ENCODE results near the gene PRDX1. TPM values are rescaled to one million over a fixed set of nuclear protein-coding genes. Genes with fewer than 3 reads are reported as not detected.

The PRDX1 gene
- total and polyA plus RNA-seq, 2 of the 4 experiments (the other 2 are of a cell fraction), result 612 to 883 TPM

DNA sequence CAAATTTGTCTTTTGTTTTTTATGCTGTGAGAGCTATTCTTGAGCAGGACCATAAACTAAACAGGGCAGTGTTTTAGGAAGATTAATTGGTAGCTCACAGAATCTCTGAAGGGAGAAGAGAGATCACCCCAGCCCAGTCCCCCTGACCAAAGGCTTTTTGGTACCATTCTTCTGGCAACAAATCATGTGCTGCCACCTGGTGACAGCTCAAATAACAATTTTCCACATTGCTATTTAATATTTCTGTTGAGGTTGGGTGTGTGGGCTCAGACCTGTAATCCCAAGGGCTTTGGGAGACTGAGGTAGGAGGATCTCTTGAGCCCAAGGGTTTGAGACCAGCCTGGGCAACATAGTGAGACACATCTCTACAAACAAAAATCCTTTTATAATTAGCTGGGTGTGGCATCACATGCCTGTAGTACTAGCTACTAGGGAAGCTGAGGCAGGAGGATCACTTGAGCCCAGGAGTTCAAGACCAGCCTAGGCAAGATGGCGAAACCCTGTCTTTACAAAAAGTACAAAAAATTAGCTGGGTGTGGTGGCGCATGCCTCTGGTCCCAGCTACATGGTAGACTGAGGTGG is 28.5 kb downstream of the PRDX1 start:
- Histone ChIP-seq H4K5ac (ENCODE audit: low read depth, low read length) (no peak overlapping the region), H3K18ac (ENCODE audit: low read depth, low read length) (no peak overlapping the region), H2BK15ac (ENCODE audit: low read depth, low read length) (no peak overlapping the region), H2AFZ (replicated peaks; ENCODE audit: low read length, poor library complexity) (no peak overlapping the region), H2BK120ac (ENCODE audit: low read depth, low read length) (no peak overlapping the region), H3K4me3 (ENCODE audit: insufficient read depth, low read depth, low read length) (no peak overlapping the region), H4K8ac (ENCODE audit: low read depth in 2 of 2, low read length in 2 of 2) (no peak overlapping the region), H3K9me3 (ENCODE audit: control insufficient read depth, insufficient read depth, low read length) (no peaks in the 10 kb centered on the region), H2BK20ac (ENCODE audit: low read depth, low read length) (no peak overlapping the region), H3K9me1 (ENCODE audit: insufficient read depth, low read length) (no peaks in the 10 kb centered on the region), H3K79me1 (ENCODE audit: low read depth in 1 of 2, low read length in 2 of 2) (no peaks in the 10 kb centered on the region), H3K27ac (ENCODE audit: insufficient read depth, low read length) (no peak overlapping the region), H4K20me1 (ENCODE audit: insufficient read depth, low read length) (no peaks in the 10 kb centered on the region), H3K27me3 (ENCODE audit: control insufficient read depth, insufficient read depth, low read length) (no peaks in the 10 kb centered on the region), H3K36me3 (ENCODE audit: control insufficient read depth, insufficient read depth, low read length) (no peaks in the 10 kb centered on the region), H2AK5ac (ENCODE audit: low read depth, low read length) (no peak overlapping the region), H3K14ac (replicated peaks; ENCODE audit: low read depth, low read length) (no peak overlapping the region), H2AK9ac (replicated peaks; ENCODE audit: low read depth, low read length, poor library complexity) (no peak overlapping the region), H4K91ac (ENCODE audit: insufficient read depth, low read depth, low read length) (no peak overlapping the region), H3K4ac (ENCODE audit: low read depth, low read length) (no peak overlapping the region), H3K4me2 (ENCODE audit: low read depth, low read length) (no peak overlapping the region), H3K23ac (ENCODE audit: low read depth, low read length) (no peak overlapping the region), H3K9ac (ENCODE audit: low read depth, low read length) (no peak overlapping the region), H3K56ac (ENCODE audit: extremely low read depth, insufficient read depth, low read length) (no peak overlapping the region), H2BK5ac (ENCODE audit: low read depth, low read length, poor library complexity, severe bottlenecking) (no peak overlapping the region), H3K4me1 (ENCODE audit: control insufficient read depth, insufficient read depth, low read length) (no peaks in the 10 kb centered on the region)
- dilution Hi-C loops (cut with HindIII; ENCODE audit: low sequenced_read_pairs, unreplicated experiment), result no loop called here
- ChIA-PET CTCF (interaction anchor here (0.6 to 4.5 kb wide), 7 partner anchors 12 to 479 kb away, joined by 3 to 95 read pairs (median 3); partner anchors contain the start of gene AKR1A1), POLR2A (ENCODE audit: unreplicated experiment) (interaction anchor here (1.0 kb wide), 1 partner anchor 152 kb away, joined by 3 read pairs; no protein-coding TSS in a partner anchor)
- in situ Hi-C loops (cut with MboI; ENCODE audit: low sequenced_read_pairs), result loop anchor here (5.0 kb wide), 2 partner anchors 146 to 481 kb away; partner anchors contain the start of genes HECTD3 and UROD
- ATAC-seq (ENCODE audit: low read depth) (no peak), DNase-seq (peak; percentile 51)
- intact Hi-C loops (cut with micrococcal nuclease), result loop anchor here (1.0 kb wide), 2 partner anchors 133 to 475 kb away; no protein-coding TSS in a partner anchor
- BruUV-seq (replicated peaks), result no TSS peak
- no peak for TF ChIP-seq RCOR1 (IDR thresholded peaks at IDR 0.05; ENCODE audit: insufficient replicate concordance, low read length)
- no peak for TF ChIP-seq POLR2A (IDR thresholded peaks at IDR 0.05; ENCODE audit: low read depth, low read length)
- TF ChIP-seq CHD1 (IDR thresholded peaks at IDR 0.05; ENCODE audit: low read depth, low read length), result no peak
- TF ChIP-seq SMC3 (IDR thresholded peaks at IDR 0.05; ENCODE audit: low read depth, low read length), result peak; percentile 81
- peak; percentile 68 for TF ChIP-seq RAD21 (IDR thresholded peaks at IDR 0.05; ENCODE audit: low read length)
- TF ChIP-seq, protein P1, sequence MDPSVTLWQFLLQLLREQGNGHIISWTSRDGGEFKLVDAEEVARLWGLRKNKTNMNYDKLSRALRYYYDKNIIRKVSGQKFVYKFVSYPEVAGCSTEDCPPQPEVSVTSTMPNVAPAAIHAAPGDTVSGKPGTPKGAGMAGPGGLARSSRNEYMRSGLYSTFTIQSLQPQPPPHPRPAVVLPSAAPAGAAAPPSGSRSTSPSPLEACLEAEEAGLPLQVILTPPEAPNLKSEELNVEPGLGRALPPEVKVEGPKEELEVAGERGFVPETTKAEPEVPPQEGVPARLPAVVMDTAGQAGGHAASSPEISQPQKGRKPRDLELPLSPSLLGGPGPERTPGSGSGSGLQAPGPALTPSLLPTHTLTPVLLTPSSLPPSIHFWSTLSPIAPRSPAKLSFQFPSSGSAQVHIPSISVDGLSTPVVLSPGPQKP (IDR thresholded peaks at IDR 0.05; ENCODE audit: borderline replicate concordance, low read depth, low read length), result no peak
- TF ChIP-seq, protein P2, sequence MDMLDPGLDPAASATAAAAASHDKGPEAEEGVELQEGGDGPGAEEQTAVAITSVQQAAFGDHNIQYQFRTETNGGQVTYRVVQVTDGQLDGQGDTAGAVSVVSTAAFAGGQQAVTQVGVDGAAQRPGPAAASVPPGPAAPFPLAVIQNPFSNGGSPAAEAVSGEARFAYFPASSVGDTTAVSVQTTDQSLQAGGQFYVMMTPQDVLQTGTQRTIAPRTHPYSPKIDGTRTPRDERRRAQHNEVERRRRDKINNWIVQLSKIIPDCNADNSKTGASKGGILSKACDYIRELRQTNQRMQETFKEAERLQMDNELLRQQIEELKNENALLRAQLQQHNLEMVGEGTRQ (IDR thresholded peaks at IDR 0.05; ENCODE audit: low read depth, low read length), result no peak
- TF ChIP-seq CEBPB (IDR thresholded peaks at IDR 0.05; ENCODE audit: low read depth, low read length), result no peak
- TF ChIP-seq FOS (IDR thresholded peaks at IDR 0.05; ENCODE audit: low read depth, low read length), result no peak
- TF ChIP-seq MAZ (IDR thresholded peaks at IDR 0.05; ENCODE audit: borderline replicate concordance, low read depth, low read length), result no peak
- no peak for TF ChIP-seq MAFK (IDR thresholded peaks at IDR 0.05; ENCODE audit: low read depth, low read length)
- TF ChIP-seq, protein P3, sequence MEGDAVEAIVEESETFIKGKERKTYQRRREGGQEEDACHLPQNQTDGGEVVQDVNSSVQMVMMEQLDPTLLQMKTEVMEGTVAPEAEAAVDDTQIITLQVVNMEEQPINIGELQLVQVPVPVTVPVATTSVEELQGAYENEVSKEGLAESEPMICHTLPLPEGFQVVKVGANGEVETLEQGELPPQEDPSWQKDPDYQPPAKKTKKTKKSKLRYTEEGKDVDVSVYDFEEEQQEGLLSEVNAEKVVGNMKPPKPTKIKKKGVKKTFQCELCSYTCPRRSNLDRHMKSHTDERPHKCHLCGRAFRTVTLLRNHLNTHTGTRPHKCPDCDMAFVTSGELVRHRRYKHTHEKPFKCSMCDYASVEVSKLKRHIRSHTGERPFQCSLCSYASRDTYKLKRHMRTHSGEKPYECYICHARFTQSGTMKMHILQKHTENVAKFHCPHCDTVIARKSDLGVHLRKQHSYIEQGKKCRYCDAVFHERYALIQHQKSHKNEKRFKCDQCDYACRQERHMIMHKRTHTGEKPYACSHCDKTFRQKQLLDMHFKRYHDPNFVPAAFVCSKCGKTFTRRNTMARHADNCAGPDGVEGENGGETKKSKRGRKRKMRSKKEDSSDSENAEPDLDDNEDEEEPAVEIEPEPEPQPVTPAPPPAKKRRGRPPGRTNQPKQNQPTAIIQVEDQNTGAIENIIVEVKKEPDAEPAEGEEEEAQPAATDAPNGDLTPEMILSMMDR (conservative IDR thresholded peaks at IDR 0.05; ENCODE audit: low read depth, low read length), result peak; percentile 63
- no peak for TF ChIP-seq MXI1 (IDR thresholded peaks at IDR 0.05; ENCODE audit: borderline replicate concordance, low read depth, low read length)
- TF ChIP-seq NFE2L2 (IDR thresholded peaks at IDR 0.05; ENCODE audit: low read depth, low read length), result no peak
- no peak for TF ChIP-seq BHLHE40 (IDR thresholded peaks at IDR 0.05; ENCODE audit: low read depth, low read length)
- TF ChIP-seq RFX5 (IDR thresholded peaks at IDR 0.05; ENCODE audit: low read depth, low read length), result no peak
- 40% methylated on average over 1 of the region's 2 CpGs; no CpG with 5 or more reads in 1 of the 2 experiments for WGBS, 2 experiments (ENCODE audit: extremely low coverage in 2 of 2, insufficient read length in 1 of 2)

Measured in IMR-90 (cell line).